Fibroblast of lung (primary cell): ENCODE results near the gene THAP7.

Experiments used
- EZH2 ChIP-seq: IDR thresholded peaks from 2 replicates; pipeline ENCODE4 v1.5.1; 2012; ENCODE audit warnings: low read length, control low read depth, mild to moderate bottlenecking; ENCODE audit errors: missing control alignments
- TF ChIP-seq, protein P1 (sequence below), 2 donors: IDR thresholded peaks in 1 of 2; conservative IDR thresholded peaks in 1 of 2; 1 replicate in 1 of 2; 2 replicates in 1 of 2; pipeline ENCODE4 v1.5.1; 2011 to 2012; ENCODE audit warnings: low read length in 2 of 2, control low read depth in 1 of 2, inconsistent platforms in 1 of 2, low read depth in 1 of 2, mild to moderate bottlenecking in 1 of 2

DNA sequence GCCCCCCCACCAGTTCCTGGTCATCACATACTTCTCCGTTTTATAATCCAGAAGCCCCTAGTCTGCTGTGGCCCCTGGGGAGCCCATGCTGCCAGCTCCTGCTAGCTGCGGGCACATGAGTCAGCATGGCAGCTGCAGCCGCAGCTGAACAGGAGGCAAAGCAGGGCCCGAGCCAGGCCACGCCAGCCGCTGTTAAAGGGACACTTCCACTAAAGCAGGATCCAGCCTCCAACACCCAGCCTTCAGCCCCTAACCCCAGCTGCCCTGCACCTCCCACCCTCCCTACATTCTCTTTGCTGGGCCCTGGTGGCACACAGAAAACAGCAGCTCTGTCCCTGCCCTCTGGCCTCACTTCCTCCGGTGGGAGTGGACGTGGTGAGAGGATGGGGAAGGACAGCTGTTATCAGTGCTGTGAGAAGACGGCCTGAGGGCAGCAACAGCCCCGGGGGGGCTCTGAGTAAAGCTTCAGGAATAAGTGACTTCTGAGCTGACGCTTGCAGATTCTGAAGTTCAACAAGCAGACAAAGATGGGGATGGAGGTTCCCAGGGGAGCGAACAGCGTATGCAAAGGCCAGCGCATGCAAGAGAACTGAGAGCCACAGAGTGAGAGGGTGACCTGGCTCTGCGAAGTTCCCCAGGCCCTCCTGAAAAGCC lies 43.1 kb upstream of the THAP7 start:
- TF ChIP-seq, protein P1, sequence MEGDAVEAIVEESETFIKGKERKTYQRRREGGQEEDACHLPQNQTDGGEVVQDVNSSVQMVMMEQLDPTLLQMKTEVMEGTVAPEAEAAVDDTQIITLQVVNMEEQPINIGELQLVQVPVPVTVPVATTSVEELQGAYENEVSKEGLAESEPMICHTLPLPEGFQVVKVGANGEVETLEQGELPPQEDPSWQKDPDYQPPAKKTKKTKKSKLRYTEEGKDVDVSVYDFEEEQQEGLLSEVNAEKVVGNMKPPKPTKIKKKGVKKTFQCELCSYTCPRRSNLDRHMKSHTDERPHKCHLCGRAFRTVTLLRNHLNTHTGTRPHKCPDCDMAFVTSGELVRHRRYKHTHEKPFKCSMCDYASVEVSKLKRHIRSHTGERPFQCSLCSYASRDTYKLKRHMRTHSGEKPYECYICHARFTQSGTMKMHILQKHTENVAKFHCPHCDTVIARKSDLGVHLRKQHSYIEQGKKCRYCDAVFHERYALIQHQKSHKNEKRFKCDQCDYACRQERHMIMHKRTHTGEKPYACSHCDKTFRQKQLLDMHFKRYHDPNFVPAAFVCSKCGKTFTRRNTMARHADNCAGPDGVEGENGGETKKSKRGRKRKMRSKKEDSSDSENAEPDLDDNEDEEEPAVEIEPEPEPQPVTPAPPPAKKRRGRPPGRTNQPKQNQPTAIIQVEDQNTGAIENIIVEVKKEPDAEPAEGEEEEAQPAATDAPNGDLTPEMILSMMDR (conservative IDR thresholded peaks at IDR 0.05 in 1 of 2, IDR thresholded peaks at IDR 0.05 in 1 of 2; ENCODE audit: low read depth in 1 of 2, low read length in 2 of 2), result no peak
- TF ChIP-seq EZH2, result no peak
